HEK293 (cell line): ENCODE data around the gene PPARGC1A.

Source experiments
- BCL11B ChIP-seq: fragments of 450-650 bp; formaldehyde crosslinking; IDR thresholded peaks from 2 replicates; pipeline ENCODE4 v1.5.1; 2016; ENCODE audit warnings: low read depth, missing biosample characterization, missing genetic modification characterization
- FEZF1 ChIP-seq: fragments of 450-650 bp; formaldehyde crosslinking; IDR thresholded peaks from 2 replicates; pipeline ENCODE4 v1.5.1; 2016; ENCODE audit warnings: missing biosample characterization, missing genetic modification characterization
- GFI1B ChIP-seq: fragments of 450-650 bp; formaldehyde crosslinking; IDR thresholded peaks from 2 replicates; pipeline ENCODE4 v1.5.1; 2016; ENCODE audit warnings: missing biosample characterization, missing genetic modification characterization
- GLI4 ChIP-seq: fragments of 450-650 bp; formaldehyde crosslinking; IDR thresholded peaks from 2 replicates; pipeline ENCODE4 v1.5.1; 2016; ENCODE audit warnings: missing biosample characterization, missing genetic modification characterization
- GLIS1 ChIP-seq: fragments of 450-650 bp; formaldehyde crosslinking; IDR thresholded peaks from 2 replicates; pipeline ENCODE4 v1.5.1; 2016; ENCODE audit warnings: missing biosample characterization, missing genetic modification characterization
- INSM2 ChIP-seq: fragments of 450-650 bp; formaldehyde crosslinking; IDR thresholded peaks from 2 replicates; pipeline ENCODE4 v1.5.1; 2016; ENCODE audit warnings: missing biosample characterization, missing genetic modification characterization
- KLF7 ChIP-seq: fragments of 450-650 bp; formaldehyde crosslinking; IDR thresholded peaks from 2 replicates; pipeline ENCODE4 v1.5.1; 2016; ENCODE audit warnings: missing biosample characterization, missing genetic modification characterization, borderline replicate concordance
- PRDM2 ChIP-seq: fragments of 450-650 bp; formaldehyde crosslinking; IDR thresholded peaks from 2 replicates; pipeline ENCODE4 v1.5.1; 2016; ENCODE audit warnings: missing biosample characterization, missing genetic modification characterization, borderline replicate concordance
- RBAK ChIP-seq: fragments of 450-650 bp; formaldehyde crosslinking; IDR thresholded peaks from 2 replicates; pipeline ENCODE4 v1.5.1; 2016; ENCODE audit warnings: missing biosample characterization, missing genetic modification characterization
- ZBTB17 ChIP-seq: fragments of 450-650 bp; formaldehyde crosslinking; IDR thresholded peaks from 2 replicates; pipeline ENCODE4 v1.5.1; 2016; ENCODE audit warnings: missing biosample characterization, missing genetic modification characterization
- ZBTB48 ChIP-seq: fragments of 450-650 bp; formaldehyde crosslinking; IDR thresholded peaks from 2 replicates; pipeline ENCODE4 v1.5.1; 2016; ENCODE audit warnings: missing biosample characterization, missing genetic modification characterization
- ZBTB49 ChIP-seq: fragments of 450-650 bp; formaldehyde crosslinking; IDR thresholded peaks from 2 replicates; pipeline ENCODE4 v1.5.1; 2016; ENCODE audit warnings: missing biosample characterization, missing genetic modification characterization, low read depth
- ZBTB7A ChIP-seq: fragments of 450-650 bp; formaldehyde crosslinking; IDR thresholded peaks from 2 replicates; pipeline ENCODE4 v1.5.1; 2016; ENCODE audit warnings: low read depth, missing biosample characterization, missing genetic modification characterization
- ZNF24 ChIP-seq: fragments of 450-650 bp; formaldehyde crosslinking; IDR thresholded peaks from 2 replicates; pipeline ENCODE4 v1.5.1; 2016; ENCODE audit warnings: missing biosample characterization, missing genetic modification characterization
- ZNF366 ChIP-seq: fragments of 450-650 bp; formaldehyde crosslinking; conservative IDR thresholded peaks from 2 replicates; pipeline ENCODE4 v1.5.1; 2016; ENCODE audit warnings: missing biosample characterization, missing genetic modification characterization
- ZNF404 ChIP-seq: fragments of 450-650 bp; formaldehyde crosslinking; IDR thresholded peaks from 2 replicates; pipeline ENCODE4 v1.5.1; 2017; ENCODE audit warnings: missing biosample characterization, missing genetic modification characterization
- ZNF423 ChIP-seq: fragments of 450-650 bp; formaldehyde crosslinking; IDR thresholded peaks from 2 replicates; pipeline ENCODE4 v1.5.1; 2016; ENCODE audit warnings: missing biosample characterization, missing genetic modification characterization
- ZNF518A ChIP-seq: fragments of 450-650 bp; formaldehyde crosslinking; conservative IDR thresholded peaks from 2 replicates; pipeline ENCODE4 v1.5.1; 2016; ENCODE audit warnings: low read depth, missing biosample characterization, missing genetic modification characterization
- ZNF639 ChIP-seq: fragments of 450-650 bp; formaldehyde crosslinking; IDR thresholded peaks from 2 replicates; pipeline ENCODE4 v1.5.1; 2016; ENCODE audit warnings: missing biosample characterization, missing genetic modification characterization
- ZNF701 ChIP-seq: fragments of 450-650 bp; formaldehyde crosslinking; IDR thresholded peaks from 2 replicates; pipeline ENCODE4 v1.5.1; 2016; ENCODE audit warnings: missing biosample characterization, missing genetic modification characterization
- ZNF768 ChIP-seq: fragments of 450-650 bp; formaldehyde crosslinking; IDR thresholded peaks from 2 replicates; pipeline ENCODE4 v1.5.1; 2018; ENCODE audit warnings: missing biosample characterization, mild to moderate bottlenecking, missing genetic modification characterization
- ZNF792 ChIP-seq: fragments of 450-650 bp; formaldehyde crosslinking; IDR thresholded peaks from 2 replicates; pipeline ENCODE4 v1.5.1; 2016; ENCODE audit warnings: missing biosample characterization, missing genetic modification characterization
- ZNF837 ChIP-seq: fragments of 450-650 bp; formaldehyde crosslinking; IDR thresholded peaks from 2 replicates; pipeline ENCODE4 v1.5.1; 2016; ENCODE audit warnings: missing biosample characterization, missing genetic modification characterization

Gene PPARGC1A

GRCh38 chr4:23818097-23818885, 71.6 kb downstream of the PPARGC1A start (continued):
- TF ChIP-seq INSM2 (peak; percentile 91), ZBTB17 (tag by site-specific recombination) (peak; percentile 82), ZNF366 (tag by site-specific recombination) (0 out of 2 replicates have a peak, but pooled peaks have one; percentile 28), ZNF837 (tag by site-specific recombination) (no peak), ZNF768 (tag by site-specific recombination) (no peak), ZBTB48 (tag by site-specific recombination) (no peak), BCL11B (peak; percentile 52; the same call in 1 of the 2 replicates), GFI1B (tag by site-specific recombination) (peak; percentile 98), GLI4 (tag by site-specific recombination) (no peak), ZNF423 (peak; percentile 8; the same call in 1 of the 2 replicates), ZNF701 (tag by site-specific recombination) (no peak), KLF7 (tag by site-specific recombination) (0 out of 2 replicates have a peak, but pooled peaks have one; percentile 20), RBAK (tag by site-specific recombination) (no peak), GLIS1 (peak; percentile 23; the same call in 1 of the 2 replicates), FEZF1 (peak; percentile 100), PRDM2 (tag by site-specific recombination) (no peak), ZNF639 (peak; percentile 65; the same call in 1 of the 2 replicates), ZBTB7A (tag by site-specific recombination) (no peak), ZNF518A (tag by site-specific recombination) (no peak), ZNF24 (tag by site-specific recombination) (peak; percentile 67; the same call in 1 of the 2 replicates), ZBTB49 (tag by site-specific recombination) (no peak), ZNF404 (no peak), ZNF792 (tag by site-specific recombination) (no peak)
